ENCODE measurements around the gene PPFIA4.
A peak's percentile ranks its signal among the peaks of the same experiment; 100 is the strongest.
"Not testable (repeated sequence)": the region's sequence is repeated elsewhere in the genome, so short reads cannot be mapped to it uniquely, and the experiment has no call there.

Gene PPFIA4

DNA sequence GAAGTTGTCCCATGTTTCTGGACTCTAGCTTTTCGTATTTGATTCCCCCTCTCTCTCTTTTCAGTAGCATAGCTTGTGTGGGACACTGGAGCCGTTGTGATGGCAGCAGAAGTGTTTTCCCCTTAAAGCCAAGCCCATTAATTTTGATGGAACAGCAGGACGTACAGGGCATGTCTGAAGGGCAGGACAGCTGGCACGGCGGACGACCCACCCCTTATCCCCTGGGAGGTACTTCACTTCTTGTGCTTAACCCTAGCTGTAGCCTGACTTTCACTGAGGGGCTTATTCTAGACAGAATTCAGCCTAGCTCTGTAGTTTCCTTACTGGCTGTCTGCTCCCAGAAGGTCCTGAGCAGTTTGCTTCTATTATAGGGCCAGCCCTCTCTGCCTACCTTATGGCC lies 8.6 kb upstream of the PPFIA4 start:
- DNase-seq: no peak

DNA sequence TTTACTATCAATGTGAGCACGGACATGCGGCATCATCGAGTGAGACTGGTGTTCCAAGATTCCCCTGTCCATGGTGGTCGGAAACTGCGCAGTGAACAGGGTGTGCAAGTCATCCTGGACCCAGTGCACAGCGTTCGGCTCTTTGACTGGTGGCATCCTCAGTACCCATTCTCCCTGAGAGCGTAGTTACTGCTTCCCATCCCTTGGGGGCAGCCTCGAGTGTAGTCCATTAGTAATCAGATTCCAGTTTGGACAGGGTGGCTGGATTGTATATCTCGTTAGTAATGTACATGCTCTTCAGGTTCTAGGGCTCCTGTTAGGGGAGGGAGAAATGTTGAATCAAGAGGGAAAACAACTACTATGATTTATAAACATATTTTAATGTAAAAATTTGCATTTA lies 3.4 kb upstream of the PPFIA4 start:
- not testable (repeated sequence) for DNase-seq

- peak; percentile 69 for DNase-seq
Measured at GRCh38 chr1:203025686-203026030, 633 bp upstream of the PPFIA4 start.

DNA sequence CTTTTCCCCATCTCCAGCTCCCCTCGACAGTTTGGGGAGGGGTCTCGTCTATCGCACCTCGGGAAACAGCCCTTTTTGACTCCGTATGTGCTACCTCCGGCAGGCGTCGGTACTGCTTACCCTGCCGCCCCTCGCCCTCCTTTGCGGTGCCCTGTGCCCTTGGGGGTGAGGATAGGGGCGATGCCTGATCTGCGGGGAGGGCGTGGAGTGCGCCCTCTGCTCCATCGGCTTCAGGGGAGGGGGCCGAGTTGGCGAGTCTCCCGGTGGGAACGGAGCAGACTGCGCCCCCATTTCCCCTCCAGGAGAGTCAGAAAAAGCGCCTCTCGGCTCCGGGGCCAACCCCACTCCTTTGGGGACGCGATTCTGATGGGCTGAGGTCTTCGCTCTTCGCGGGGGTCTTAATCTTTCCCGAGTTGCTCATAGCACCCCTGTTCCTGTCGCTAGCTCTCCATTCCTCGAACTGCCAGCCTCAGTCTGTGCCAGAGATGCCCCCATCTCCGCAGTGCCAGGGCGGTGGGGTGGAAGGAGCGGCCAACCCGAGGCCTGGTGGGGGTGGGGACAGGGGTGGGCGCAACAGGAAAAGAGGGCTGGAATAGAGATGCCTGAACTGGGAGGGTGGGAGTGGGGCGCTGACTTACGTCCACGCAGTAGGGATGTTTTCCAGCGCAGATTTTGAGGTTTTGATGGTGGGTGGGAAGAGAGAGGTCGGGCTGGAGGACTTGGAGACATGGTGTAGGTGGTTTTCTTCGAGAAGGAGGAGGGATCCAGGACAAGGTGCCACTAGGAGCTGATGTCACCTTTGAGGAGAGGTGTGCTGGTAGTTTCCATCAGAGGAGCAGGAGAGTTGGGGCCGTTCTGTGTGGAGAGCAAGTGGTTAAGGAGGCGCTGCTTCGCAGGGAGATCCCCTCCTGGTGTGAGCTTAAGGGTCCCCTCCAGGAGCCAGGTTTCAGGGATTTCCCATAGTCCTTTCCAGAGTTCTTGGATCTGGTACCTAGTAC lies 674 bp downstream of the PPFIA4 start:
- DNase-seq: no peak

- DNase-seq: no peak
Measured at GRCh38 chr1:203028067-203028783, 1.9 kb downstream of the PPFIA4 start.

DNA sequence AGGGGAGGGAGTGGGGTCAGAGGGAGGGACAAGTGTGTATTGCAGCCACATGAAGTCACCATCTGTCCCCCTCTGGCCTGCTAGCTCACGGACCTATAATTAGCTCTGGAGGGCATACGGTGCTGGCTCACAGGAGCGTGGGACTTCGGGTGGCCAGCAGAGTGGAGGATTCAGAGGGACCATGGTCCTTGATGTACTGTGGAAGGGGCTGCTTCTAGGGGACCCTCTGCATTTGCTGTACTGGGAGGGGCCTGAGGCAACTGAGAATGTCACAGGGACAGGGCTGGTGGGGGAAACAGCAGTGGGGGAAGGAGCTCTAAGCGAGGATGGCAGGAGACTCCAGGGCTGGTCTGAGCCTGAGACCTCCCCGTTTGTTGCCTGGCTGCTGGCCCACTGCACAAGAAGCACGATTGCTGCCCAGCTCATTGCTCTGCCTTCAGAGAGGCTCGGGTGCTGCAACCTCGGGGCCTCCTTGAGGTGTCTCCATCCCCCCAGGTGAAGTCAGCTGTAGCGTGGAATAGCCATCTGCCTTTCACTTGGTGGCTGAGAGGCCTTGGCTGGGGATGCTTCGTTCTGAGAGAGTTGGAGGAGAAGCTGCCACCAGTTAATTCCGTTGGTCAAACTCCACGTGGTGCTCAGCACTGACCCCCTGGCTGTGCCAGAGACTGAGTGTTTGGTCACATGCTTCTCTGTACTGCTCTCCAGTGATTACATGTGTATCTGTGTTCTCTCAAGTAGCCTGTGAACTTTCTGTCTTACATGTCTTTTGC lies 2.7 kb downstream of the PPFIA4 start:
- DNase-seq: no peak

- peak; percentile 66 for DNase-seq
Measured at GRCh38 chr1:203031467-203031866, 5.2 kb downstream of the PPFIA4 start.

DNA sequence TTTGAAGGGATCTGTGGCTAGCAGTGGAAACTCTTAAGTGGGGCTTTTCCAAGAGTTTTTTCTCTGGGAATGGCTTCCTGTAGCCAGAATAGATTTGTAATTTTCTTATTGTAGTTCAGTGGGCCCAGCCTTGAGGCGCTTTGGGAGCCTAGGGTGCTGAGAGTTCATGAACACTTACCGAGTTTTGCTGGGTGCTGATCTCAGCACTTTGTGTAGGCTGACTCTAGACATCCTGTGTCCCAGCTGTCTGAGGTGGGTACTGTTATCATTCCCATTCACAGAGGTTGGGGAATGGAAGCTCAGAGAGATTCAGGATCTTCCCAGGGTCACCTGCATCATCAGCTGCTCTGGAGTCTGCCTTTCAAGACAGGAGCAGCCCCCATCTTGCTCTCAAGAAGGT lies 7.0 kb downstream of the PPFIA4 start:
- DNase-seq: no peak

- DNase-seq: no peak
Measured at GRCh38 chr1:203033917-203034316, 7.6 kb downstream of the PPFIA4 start.

DNA sequence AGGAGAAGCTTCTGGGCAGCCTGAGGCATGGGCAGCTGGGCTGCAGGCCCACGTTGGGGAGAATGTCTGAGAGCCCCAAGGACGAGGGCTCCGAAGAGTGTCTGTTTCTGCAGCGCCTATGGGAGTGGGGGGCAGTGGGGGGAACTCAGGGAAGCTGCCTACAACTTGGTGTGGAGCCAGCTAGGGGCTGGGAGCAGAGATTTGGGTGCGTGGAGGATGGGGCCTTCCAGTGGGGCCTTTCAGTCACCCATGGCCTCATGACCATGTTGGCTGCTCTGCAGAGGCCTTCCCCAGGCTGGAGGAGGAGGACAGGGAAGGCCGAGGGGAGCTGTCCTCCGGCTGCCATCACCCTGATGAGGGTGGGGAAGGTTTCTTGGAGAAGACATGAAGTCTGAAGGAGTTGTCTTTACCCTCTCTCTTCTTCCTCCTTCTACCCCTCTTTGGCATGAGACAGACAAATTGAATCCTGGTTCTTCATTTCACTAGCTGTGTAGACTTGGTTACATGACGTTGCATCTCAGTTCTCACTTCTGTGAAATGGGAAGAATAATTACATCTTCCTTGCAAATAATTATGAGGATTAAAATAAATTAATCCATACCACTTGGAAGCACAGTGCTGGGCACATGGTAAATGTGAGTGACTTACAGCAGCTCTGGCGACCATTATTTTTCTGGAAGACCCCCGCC lies 8.3 kb downstream of the PPFIA4 start:
- no peak for DNase-seq

DNA sequence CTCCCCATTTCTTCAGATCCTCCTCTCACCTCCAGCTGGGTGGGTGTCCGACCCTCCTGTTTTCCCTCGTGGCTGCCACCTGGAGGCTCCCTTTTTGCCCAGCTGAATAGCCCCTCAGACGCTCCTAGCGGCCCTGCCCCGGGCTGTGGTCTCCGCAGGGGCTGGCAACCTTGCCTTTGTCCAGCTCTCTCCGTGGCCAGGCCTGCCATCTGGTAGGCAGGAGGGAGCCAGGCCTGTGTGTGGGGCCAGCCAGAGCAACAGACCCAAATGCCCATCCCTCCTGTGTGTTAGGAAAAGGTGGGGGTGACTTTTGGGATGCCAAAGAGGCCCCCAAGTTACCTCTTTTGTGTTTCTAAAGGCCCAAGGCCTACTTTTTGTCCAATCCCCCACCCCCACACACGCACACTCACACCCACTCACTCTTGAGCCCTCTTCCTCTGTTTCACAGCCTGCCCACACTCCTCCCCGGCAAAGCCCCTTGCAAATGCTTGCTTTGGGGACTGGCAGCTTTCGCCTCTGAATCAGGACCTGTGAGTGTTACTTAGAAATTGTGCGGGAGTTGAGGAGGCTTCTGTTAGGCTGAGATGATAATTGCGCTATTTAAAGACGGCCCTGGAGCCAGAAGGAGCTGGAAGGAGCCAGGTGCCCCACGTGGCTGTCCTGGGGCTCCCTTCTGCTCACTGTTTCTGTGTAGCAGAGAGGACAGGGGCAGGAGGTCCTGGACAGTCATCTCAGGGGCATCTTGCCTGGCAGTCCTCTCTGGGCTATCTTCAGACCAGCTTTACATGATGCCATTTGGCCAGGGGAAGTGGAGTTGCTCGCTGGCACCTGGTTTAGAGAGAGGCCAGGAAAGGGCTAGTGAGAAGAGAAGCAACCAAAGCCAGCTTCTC lies 9.1 kb downstream of the PPFIA4 start:
- no peak for DNase-seq

DNA sequence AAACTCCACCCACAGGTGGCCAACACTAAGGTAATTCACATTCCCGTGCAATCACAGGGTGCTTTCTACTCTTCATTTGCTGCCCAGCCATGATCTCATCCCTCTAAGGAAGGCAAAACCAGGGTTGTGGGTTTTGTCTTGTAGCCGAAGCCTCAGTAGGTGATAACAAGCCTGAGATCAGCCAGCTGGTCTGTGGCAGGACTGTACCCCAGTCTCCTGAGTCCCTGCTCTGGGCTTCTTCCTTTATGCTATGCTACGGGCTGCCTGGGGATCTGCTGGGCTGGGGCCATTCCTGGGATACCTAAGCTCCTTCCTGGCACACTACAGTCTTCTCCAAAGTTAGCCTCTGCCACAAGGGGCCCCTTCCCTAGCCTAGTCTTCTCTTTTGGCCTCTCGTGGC lies 9.8 kb downstream of the PPFIA4 start:
- peak; percentile 37 for DNase-seq

DNA sequence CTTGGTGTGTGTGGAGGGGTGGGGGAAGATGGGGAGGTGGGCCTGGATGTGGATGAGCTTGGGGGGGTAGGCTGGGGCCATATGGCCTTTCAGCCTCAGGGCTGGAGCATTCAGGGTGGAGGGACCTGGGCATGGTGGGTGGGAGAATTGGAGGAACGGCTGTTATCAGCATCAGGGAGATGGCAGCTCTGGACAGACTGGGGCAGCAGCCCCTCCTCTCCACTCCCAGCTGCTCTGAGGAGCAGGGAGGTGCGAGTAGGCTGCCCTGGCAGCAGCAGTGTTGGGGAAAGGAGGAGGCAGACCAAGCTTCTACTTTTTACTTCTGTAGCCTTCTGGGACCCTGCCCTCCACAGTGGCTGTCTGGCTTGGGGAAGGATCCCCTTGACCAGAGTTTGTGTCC lies 10.2 kb downstream of the PPFIA4 start:
- DNase-seq: no peak

DNA sequence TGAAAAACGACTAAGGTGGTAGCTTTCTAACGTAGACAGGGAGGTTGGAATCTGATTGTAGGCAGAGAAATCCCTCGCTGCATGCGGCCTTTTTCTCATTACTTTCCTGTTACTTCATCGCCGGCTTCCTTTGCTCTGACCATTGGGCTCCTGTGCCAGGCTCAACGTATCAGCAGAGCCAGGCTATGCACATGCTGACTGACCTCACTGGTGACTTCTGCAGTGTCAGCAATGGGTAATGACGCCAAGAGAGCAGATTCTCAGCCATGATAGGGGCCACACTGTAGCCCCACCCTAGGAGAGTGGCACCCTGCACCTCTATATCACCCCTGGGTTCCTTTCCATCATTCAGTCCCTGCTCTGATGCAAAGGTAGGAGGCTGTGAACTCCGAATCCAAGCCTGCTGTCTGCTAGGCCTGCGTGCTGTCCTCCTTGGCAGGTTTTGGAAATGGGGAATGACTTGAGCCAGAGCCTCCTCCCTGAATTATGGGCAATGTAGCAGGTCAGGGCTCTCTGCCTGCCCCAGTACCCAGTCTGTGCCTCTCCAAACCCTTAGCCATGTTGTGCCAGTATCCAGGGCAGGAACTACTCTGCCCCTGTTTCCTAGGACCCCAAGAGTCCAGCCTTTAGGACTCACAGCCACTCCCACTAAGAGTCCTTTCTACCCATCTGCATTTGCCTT lies 11.4 kb downstream of the PPFIA4 start:
- no peak for DNase-seq

GRCh38 chr1:203038217-203038741 lies 12.0 kb downstream of the PPFIA4 start:
- no peak for DNase-seq

- DNase-seq: peak; percentile 75
Measured at GRCh38 chr1:203038891-203039608, 12.8 kb downstream of the PPFIA4 start.

DNA sequence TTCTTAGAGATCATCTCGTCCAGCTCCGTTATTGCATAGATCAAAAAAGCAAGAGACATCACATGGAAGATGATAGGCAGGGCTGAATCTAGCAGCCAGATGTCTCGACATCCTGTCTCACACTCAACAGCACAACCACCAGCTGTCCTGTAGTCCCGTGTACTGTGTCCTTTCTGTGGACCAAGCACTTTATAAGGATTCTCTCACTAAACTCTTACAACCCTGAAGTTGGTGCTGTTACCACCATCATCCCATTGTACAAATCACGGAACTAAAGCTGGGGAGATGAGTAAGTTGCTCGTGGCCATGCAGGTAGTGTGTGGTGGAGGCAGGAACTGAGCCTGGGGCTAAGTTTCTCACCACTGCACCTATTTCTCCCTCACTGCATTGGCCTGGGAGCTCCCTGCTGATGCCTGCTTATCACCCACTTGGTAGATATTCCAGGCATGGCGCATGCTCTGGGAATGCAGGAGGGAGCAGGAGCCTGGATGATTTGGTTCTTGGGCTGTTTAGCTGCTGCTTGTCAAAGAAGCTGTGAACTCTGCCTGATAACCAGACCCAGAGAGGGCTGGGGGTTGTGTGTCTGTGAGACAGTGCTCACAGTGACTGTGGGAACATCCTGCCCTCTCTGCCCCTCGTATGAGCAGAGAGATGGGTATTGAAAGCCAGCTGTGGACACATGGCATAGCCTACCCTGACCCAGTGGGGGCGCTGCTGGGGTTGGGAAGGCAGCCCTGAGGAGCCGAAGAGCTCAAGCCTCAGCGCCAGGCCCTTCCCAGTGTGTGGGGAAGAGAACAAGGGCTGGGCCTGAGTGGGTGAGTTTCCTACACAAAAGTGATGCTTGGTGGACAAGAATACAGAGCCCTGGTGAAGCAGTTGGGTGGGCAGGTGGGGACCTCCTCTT lies 13.6 kb downstream of the PPFIA4 start:
- DNase-seq: peak; percentile 42

- DNase-seq: no peak
Measured at GRCh38 chr1:203040513-203041275, 14.4 kb downstream of the PPFIA4 start.
